ENCODE data around the gene PODN.
A peak's percentile ranks its signal among the peaks of the same experiment; 100 is the strongest.

The PODN gene, protein sequence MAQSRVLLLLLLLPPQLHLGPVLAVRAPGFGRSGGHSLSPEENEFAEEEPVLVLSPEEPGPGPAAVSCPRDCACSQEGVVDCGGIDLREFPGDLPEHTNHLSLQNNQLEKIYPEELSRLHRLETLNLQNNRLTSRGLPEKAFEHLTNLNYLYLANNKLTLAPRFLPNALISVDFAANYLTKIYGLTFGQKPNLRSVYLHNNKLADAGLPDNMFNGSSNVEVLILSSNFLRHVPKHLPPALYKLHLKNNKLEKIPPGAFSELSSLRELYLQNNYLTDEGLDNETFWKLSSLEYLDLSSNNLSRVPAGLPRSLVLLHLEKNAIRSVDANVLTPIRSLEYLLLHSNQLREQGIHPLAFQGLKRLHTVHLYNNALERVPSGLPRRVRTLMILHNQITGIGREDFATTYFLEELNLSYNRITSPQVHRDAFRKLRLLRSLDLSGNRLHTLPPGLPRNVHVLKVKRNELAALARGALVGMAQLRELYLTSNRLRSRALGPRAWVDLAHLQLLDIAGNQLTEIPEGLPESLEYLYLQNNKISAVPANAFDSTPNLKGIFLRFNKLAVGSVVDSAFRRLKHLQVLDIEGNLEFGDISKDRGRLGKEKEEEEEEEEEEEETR

GRCh38 chr1:53061859-53062707 lies at the start of gene PODN:
Gene PODN, plus strand, starts transcription at chr1:53062213. Its CDS starts 7,643 bp downstream, at chr1:53069856.
- no peak for DNase-seq

DNA sequence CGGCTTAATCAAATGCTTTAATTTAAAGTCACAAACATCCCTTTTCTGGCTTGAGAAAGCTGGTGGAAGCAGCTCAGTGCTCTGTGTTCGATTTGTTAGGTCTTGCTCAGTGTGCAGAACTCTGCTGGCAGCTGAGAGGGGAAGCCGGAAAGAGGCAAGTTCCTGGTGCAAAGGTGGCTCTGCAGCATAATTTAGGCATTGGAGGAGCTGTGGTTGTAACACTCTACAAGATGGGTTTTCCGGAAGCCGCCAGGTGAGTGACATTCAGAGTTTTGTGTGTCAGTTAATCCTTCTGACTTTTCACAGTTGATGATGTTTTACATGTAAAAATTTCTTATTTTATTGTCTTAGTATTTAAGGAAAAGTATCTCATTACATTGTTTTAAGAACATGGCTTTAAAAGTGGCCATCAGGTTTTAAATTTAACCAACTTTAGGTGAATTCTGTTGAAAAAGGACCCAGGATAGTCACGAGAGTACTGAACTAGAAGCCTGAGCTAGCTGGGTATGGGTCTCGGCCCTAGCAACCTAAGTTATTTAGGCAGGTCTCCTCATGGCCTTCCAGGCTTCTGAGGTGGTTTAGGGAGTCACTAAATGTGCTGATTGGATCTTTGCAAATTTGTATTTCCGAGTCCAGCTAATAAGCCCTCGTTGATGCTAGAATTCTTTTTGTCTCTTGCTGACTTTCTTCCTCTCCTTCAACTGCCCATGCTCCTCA lies 47.1 kb upstream of the PODN start:
- peak; percentile 78 for DNase-seq

GRCh38 chr1:53015508-53015860 lies 46.5 kb upstream of the PODN start:
- DNase-seq = no peak

GRCh38 chr1:53016705-53017104 lies 45.3 kb upstream of the PODN start:
- no peak for DNase-seq

DNA sequence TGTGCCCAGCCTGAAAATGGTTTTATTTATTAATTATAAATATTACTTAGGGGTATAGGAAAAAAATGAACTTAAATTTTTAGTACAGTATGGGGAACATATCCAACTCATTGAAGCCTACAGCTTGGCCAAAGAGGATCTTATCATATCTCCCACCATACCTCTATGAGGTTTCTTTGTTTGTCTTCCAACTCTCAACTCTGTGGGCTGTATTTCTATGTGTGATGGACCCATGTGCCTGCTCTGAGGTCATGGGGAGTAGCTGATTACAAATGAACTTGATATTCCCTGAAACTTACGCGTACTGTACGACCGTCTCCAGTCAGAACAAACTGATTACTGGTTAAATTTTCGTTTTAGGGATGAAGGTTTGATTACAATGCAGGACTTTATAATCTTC lies 41.4 kb upstream of the PODN start:
- DNase-seq = no peak

- no peak for DNase-seq
These were observed 39.8 kb upstream of the PODN start for GRCh38 chr1:53022179-53022578.

DNA sequence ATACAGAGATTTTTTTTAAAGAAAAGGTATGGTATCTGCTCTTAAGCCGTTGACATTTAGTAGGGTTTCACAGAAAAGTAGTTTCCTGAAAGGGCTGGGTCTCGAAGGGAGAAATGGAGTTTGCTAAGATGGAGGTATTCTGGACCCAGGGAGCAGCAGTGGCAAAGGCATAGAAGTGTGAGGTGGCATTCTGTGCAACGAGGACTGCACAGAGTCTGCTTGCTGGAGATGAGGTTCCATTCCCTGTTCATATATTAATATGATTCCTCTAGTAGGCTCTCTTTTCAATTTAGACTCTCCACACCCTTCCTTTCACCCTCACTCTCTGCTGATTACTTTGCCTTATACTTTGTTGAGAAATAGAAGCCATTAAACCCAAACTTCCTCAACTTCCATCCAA lies 38.5 kb upstream of the PODN start:
- no peak for DNase-seq

DNA sequence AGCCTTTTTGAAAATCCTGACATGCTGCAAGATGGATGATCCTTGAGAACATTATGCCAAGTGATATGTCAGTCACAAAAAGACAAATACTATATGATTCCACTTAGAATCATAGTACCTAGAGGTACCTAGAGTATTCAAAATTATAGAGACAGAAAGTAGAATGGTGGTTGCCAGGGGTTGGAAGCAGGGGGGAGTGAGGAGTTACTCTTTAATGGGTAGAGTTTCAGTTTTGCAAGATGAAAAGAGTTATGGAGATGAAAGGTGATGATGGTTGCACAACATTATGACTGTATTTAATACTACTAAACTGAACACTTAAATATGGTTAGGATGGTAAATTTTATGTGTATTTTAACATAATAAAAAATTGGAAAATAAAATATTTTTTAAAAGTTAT lies 37.9 kb upstream of the PODN start:
- no peak for DNase-seq

DNA sequence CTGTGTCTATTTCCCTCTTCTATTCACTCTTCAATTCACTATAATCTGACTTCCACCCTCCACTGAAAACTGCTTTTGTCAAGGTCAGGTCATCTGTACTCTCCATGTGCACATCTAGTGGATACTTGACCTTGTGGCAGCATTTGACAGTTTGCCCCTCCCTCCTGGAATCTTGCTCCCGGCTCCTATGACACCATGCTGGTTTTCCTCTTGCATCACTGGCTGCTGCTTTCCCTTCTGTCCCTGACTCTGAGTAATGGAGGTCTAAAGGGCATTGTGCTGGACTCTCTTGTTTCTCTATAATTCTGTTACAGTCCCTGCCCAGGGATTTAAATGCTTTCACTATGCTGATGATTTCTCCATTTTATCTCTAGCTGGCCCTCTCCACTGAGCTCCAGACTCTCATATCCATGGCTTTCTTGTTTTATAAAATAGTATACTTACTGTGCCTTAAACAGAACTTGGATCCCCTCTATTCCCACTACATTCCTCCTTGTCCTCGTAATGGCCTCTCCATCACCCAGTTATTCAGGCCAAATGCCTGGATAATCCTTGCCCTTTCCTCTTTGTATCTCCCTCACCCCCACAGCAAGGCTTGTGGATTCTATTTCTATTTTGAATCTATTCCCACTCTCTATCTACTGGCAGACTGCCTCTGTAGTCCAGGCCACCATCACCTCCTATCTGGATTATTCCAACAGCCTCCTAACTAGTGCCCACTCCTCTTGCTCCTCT lies 36.8 kb upstream of the PODN start:
- DNase-seq = no peak

- no peak for DNase-seq
These were observed 36.3 kb upstream of the PODN start for GRCh38 chr1:53025769-53026112.

GRCh38 chr1:53026254-53026653 lies 35.8 kb upstream of the PODN start:
- DNase-seq = no peak

- no peak for DNase-seq
These were observed 30.3 kb upstream of the PODN start for GRCh38 chr1:53031732-53032131.

- DNase-seq = no peak
These were observed 24.9 kb upstream of the PODN start for GRCh38 chr1:53037159-53037558.

DNA sequence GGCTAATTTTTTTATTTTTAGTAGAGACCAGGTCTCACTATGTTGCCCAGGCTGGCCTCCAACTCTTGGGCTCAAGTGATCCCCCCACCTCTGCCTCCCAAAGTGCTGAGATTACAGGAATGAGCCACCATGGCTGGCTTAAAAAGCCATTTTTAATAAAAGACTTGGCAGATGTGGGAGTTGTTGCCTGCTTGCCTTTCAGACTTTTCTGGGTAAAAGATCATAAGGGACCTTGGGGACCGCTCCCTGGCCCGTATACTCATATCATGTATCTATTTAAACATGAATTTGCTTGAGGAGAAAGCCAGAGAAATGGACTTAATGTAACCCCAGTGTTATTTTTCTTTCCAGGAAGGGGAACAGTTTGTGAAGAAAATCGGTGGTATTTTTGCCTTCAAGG lies 23.4 kb upstream of the PODN start:
- no peak for DNase-seq

DNA sequence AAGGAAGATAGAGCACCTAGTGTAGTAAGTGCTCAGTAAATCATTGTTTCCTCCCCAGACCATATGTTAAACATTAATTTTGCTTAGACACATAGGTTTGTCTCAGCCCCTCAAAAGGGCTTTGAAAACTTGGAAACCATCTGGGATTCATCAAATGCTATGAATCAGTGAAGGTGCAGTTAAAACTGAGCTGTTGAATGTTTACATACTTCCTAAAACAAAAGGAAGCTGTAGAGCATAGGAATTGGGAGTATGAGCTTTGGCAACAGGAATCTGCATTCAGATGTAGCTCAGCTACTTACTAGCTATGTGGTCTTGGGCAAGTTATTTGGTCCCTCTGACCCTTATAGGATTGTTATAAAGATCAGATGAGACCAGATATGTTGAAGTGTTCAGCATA lies 18.7 kb upstream of the PODN start:
- DNase-seq = no peak

GRCh38 chr1:53044926-53045325 lies 17.1 kb upstream of the PODN start:
- no peak for DNase-seq

DNA sequence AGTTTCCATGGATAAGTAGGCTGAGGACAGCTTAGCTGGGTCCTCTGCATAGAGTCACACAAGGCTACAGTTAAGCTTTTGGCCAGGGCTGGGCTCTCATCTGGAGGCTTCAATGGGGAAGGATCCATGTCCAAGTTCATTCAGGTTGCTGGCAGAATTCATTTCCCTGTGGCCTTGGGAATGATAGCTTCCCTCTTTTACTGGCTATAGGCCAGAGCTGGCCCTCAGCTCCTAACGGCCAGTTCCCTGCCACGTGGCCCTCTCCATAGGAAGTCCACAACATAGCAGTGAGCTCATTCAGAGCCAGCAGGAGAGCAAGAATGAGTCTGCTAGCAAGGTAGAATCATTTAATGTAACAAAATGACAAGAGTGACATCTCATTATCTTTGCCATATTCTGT lies 15.1 kb upstream of the PODN start:
- no peak for DNase-seq

- no peak for DNase-seq
These were observed 14.0 kb upstream of the PODN start for GRCh38 chr1:53047737-53048736.

GRCh38 chr1:53048960-53049573 lies 12.9 kb upstream of the PODN start:
- no peak for DNase-seq

DNA sequence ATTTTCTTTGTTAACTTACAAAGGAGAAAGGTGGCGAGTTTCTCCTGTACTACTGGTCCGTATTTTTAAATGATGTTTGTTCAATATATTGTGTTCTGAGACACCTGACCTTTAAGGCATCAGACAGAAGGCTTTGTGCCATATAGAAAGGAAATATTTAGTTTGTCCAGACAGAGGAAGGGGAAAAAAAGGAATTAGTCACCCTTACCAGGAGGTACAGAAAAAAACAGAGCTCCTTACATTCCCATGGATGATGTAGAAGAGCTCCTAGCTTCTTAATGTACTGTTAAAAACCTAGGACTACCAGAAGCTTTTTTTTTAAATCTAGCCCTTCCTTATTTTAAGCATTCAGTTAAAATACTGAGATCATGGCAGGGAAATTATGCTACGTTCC lies 12.4 kb upstream of the PODN start:
- no peak for DNase-seq

DNA sequence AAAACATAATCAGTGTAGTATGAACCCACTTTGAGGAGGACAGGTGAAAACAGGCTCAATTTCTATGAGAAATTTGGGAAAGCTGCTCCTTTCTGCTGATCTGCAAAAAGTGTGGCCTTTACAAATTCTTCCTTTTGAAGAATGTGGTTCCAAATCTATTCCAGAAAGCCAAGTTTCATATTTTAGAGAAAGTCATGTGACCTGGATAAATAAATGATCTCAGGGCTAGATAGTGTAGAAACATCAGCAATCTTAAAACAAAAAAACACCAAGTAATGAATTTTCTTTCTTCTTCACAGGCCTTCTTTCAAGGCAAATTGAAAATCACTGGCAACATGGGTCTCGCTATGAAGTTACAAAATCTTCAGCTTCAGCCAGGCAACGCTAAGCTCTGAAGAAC lies 11.7 kb upstream of the PODN start:
- no peak for DNase-seq
